ENCODE results near the gene BTBD17.

Gene BTBD17

GRCh38 chr17:74332017-74332650 is 29.5 kb downstream of the BTBD17 start:
- no peak overlapping the region for H3K4me3 ChIP-seq (ENCODE audit: control insufficient read depth, low read depth, low read length)
- no peak for DNase-seq (ENCODE audit: low read depth)
- TF ChIP-seq, protein P1, sequence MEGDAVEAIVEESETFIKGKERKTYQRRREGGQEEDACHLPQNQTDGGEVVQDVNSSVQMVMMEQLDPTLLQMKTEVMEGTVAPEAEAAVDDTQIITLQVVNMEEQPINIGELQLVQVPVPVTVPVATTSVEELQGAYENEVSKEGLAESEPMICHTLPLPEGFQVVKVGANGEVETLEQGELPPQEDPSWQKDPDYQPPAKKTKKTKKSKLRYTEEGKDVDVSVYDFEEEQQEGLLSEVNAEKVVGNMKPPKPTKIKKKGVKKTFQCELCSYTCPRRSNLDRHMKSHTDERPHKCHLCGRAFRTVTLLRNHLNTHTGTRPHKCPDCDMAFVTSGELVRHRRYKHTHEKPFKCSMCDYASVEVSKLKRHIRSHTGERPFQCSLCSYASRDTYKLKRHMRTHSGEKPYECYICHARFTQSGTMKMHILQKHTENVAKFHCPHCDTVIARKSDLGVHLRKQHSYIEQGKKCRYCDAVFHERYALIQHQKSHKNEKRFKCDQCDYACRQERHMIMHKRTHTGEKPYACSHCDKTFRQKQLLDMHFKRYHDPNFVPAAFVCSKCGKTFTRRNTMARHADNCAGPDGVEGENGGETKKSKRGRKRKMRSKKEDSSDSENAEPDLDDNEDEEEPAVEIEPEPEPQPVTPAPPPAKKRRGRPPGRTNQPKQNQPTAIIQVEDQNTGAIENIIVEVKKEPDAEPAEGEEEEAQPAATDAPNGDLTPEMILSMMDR (IDR thresholded peaks at IDR 0.05; ENCODE audit: control insufficient read depth, insufficient read depth, low read depth, low read length, missing control alignments), result no peak

- no peak overlapping the region for H3K4me3 ChIP-seq (ENCODE audit: control insufficient read depth, low read depth, low read length)
- TF ChIP-seq, protein P1 (IDR thresholded peaks at IDR 0.05; ENCODE audit: control insufficient read depth, insufficient read depth, low read depth, low read length, missing control alignments), result no peak
- DNase-seq (ENCODE audit: low read depth), result no peak
These were observed 31.2 kb downstream of the BTBD17 start for GRCh38 chr17:74330446-74330845.

- no peak overlapping the region for H3K4me3 ChIP-seq (ENCODE audit: control insufficient read depth, low read depth, low read length)
- DNase-seq (ENCODE audit: low read depth), result no peak
- TF ChIP-seq, protein P1 (IDR thresholded peaks at IDR 0.05; ENCODE audit: control insufficient read depth, insufficient read depth, low read depth, low read length, missing control alignments), result no peak
These were observed 32.3 kb downstream of the BTBD17 start for GRCh38 chr17:74329378-74329777.

DNA sequence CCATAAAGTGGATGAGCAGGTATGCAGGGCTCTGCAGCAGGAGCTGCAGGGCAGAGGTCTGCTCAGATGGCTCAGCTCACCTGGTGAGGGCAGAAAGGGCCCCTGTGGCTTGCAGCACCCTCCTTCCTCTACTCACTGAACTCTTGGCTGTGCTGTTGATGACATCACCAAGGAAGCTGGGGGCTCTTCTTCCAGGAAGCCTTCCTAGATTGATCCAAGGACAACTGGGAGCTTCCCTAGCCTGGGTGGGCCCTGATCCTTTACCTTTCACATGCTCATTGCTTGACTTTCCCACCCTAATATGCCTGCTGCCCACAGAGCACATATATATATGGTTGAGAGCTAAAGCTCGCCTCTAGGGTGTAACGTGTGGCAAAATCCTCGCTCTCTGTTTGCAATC is 33.2 kb downstream of the BTBD17 start:
- H3K4me3 ChIP-seq (ENCODE audit: control insufficient read depth, low read depth, low read length), result no peak overlapping the region
- TF ChIP-seq, protein P1 (IDR thresholded peaks at IDR 0.05; ENCODE audit: control insufficient read depth, insufficient read depth, low read depth, low read length, missing control alignments), result no peak
- no peak for DNase-seq (ENCODE audit: low read depth)

DNA sequence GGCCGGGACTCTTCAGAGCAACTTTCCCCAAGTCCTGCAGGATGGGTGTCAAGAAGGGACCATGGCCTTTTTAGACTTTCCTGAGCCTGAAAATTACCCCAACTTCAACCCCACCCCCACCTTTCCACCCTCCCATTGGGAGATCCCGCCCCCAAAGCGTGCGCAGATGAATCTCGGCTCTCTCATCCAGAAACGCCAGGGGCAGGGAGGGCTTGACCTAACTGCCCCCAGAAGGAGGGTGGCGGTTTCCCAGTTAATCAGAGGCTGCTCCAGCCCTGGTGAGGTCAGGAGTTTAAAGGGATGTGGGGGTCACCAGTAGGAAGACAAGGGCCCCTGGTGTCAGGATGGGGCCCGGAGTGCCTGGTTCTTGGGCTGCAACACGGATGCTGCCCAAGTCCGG is 35.2 kb downstream of the BTBD17 start:
- TF ChIP-seq, protein P1 (IDR thresholded peaks at IDR 0.05; ENCODE audit: control insufficient read depth, insufficient read depth, low read depth, low read length, missing control alignments), result no peak
- no peak overlapping the region for H3K4me3 ChIP-seq (ENCODE audit: control insufficient read depth, low read depth, low read length)
- no peak for DNase-seq (ENCODE audit: low read depth)

- TF ChIP-seq, protein P1 (IDR thresholded peaks at IDR 0.05; ENCODE audit: control insufficient read depth, insufficient read depth, low read depth, low read length, missing control alignments), result no peak
- no peak for DNase-seq (ENCODE audit: low read depth)
- no peak within 1 kb of the TSS for H3K4me3 ChIP-seq (ENCODE audit: control insufficient read depth, low read depth, low read length)
These were observed 35.8 kb downstream of the BTBD17 start, which contains the start of gene KIF19 for GRCh38 chr17:74325743-74326379. KIF19 (plus strand) TSS chr17:74326226; CDS start chr17:74326350, 124 bp downstream.

Data from AG09309 (cell line).